Stimulated activated naive CD8-positive, alpha-beta T cell treated with anti-CD3 and anti-CD28 coated beads, Interleukin-15, Interleukin-2, amounts not matched to agents 100 ng/mL and 50 ng/mL, for 24 hours (primary cell): ENCODE data around the gene RGPD4.
"Not testable (repeated sequence)": the region's sequence is repeated elsewhere in the genome, so short reads cannot be mapped to it uniquely, and the experiment has no call there.

Source experiments
- H3K27ac Mint-ChIP-seq: one replicate; pipeline ENCODE4 v1.8.0; 2021; ENCODE audit warnings: mild to moderate bottlenecking, mixed read lengths
- H3K27me3 Mint-ChIP-seq: one replicate; pipeline ENCODE4 v1.8.0; 2021; ENCODE audit warnings: mixed read lengths
- H3K36me3 Mint-ChIP-seq: one replicate; pipeline ENCODE4 v1.8.0; 2021; ENCODE audit warnings: low read depth, mixed read lengths
- H3K4me1 Mint-ChIP-seq: one replicate; pipeline ENCODE4 v1.8.0; 2021; ENCODE audit warnings: low read depth, mixed read lengths
- H3K4me3 Mint-ChIP-seq: one replicate; pipeline ENCODE4 v1.8.0; 2021; ENCODE audit warnings: mild to moderate bottlenecking, mixed read lengths
- H3K9me3 Mint-ChIP-seq: one replicate; pipeline ENCODE4 v1.8.0; 2021; ENCODE audit warnings: mixed read lengths

The RGPD4 gene

DNA sequence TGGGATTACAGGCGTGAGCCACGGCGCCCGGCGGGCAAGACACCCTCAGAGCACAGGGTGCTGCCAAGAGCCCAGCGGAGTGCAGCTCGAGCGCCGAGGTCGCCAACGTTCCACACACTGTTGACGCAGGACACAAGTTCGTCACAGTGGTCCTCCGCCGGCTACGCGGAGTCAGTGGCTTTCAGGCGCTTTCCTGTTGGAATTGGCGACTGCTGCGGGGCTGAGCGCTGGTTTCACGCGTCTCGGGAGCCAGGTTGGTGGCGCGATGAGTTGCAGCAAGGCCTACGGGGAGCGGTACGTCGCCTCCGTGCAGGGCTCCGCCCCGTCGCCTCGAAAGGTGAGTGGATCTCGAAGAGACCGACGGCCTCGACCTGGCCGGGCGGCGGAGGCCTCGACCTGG, at the start of gene RGPD4:
RGPD4 (plus strand) TSS at position 144 of the 400 bp plus-strand sequence; CDS start at position 266, 122 bp downstream.
- not testable (repeated sequence) for H3K27me3 Mint-ChIP-seq, H3K4me3 Mint-ChIP-seq

DNA sequence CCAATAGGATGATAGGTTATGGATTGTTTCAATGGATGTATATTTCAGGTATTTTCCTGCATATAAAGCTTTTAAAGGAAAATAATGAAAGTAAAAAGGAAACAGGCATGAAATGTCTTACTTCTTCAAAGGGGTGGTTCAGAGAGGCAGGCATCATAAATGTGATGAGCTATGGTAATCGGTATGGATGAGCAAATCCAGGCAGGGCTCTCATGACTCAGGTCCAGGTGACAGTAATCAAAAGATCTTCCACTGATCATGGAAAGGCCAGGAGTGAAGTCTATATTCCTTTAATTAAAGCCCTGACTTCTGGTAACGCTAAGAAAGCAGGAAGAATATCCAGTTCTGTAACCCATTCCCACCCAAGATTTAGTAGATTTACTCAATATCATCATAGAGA, 48.7 kb upstream of the RGPD4 start:
- Mint-ChIP-seq H3K4me3 (no peak overlapping the region), H3K27me3 (peaks cover 8% of the 10 kb centered on the region), H3K9me3 (peaks cover 8% of the 10 kb centered on the region), H3K27ac (no peak overlapping the region), H3K4me1 (no peaks in the 10 kb centered on the region), H3K36me3 (no peaks in the 10 kb centered on the region)

More for the DNA sequence above, at the start of gene RGPD4:
- not testable (repeated sequence) for H3K4me1 Mint-ChIP-seq, H3K36me3 Mint-ChIP-seq, H3K9me3 Mint-ChIP-seq, H3K27ac Mint-ChIP-seq

- no peaks in the 10 kb centered on the region for H3K27me3 Mint-ChIP-seq
- H3K27ac Mint-ChIP-seq = no peak overlapping the region
- H3K4me1 Mint-ChIP-seq = no peaks in the 10 kb centered on the region
- H3K4me3 Mint-ChIP-seq = no peak overlapping the region
- no peaks in the 10 kb centered on the region for H3K9me3 Mint-ChIP-seq
- no peaks in the 10 kb centered on the region for H3K36me3 Mint-ChIP-seq
Measured at GRCh38 chr2:107785756-107786155, 40.9 kb upstream of the RGPD4 start.

DNA sequence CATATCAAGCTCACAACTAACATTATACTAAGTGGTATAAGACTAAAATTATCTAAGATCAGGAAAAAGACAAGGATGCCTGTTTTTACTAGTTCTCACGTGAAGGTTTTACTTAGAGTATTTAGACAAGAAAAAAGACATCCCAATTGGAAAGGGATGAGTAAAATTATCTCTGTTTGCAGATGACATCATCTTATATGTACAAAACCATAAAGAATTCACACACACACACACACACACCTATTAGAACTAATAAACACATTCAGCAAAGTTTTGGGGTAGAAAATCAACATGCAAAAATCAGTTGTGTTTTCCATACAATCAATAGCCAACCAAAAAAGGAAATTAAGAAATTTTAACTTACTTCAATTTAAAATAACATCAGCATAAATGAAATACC, 35.9 kb upstream of the RGPD4 start:
- Mint-ChIP-seq H3K9me3 (no peaks in the 10 kb centered on the region), H3K27ac (no peak overlapping the region), H3K4me3 (no peak overlapping the region), H3K4me1 (no peaks in the 10 kb centered on the region), H3K36me3 (no peaks in the 10 kb centered on the region), H3K27me3 (no peaks in the 10 kb centered on the region)

DNA sequence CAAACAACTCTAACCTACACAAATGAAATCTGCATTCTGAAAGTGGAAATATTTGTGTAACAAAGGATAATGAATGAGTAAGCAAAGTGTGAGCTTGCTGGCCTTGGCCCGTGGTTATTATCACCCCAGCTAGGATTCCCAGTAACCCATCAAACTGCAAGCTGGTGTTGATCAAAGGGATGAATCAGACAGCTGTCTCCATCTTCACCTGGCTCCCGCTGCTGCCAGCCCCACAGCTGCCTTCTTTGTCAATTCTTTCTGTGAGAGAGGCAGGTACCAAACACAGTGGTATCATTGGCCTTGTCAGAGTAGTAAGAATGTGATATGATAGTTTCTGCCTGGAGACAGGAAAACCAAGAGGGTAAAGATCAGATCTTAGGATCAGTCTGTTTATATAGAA, 25.2 kb upstream of the RGPD4 start:
- Mint-ChIP-seq H3K36me3 (no peaks in the 10 kb centered on the region), H3K4me1 (no peaks in the 10 kb centered on the region), H3K9me3 (no peaks in the 10 kb centered on the region), H3K27me3 (no peaks in the 10 kb centered on the region), H3K27ac (no peak overlapping the region), H3K4me3 (no peak overlapping the region)

DNA sequence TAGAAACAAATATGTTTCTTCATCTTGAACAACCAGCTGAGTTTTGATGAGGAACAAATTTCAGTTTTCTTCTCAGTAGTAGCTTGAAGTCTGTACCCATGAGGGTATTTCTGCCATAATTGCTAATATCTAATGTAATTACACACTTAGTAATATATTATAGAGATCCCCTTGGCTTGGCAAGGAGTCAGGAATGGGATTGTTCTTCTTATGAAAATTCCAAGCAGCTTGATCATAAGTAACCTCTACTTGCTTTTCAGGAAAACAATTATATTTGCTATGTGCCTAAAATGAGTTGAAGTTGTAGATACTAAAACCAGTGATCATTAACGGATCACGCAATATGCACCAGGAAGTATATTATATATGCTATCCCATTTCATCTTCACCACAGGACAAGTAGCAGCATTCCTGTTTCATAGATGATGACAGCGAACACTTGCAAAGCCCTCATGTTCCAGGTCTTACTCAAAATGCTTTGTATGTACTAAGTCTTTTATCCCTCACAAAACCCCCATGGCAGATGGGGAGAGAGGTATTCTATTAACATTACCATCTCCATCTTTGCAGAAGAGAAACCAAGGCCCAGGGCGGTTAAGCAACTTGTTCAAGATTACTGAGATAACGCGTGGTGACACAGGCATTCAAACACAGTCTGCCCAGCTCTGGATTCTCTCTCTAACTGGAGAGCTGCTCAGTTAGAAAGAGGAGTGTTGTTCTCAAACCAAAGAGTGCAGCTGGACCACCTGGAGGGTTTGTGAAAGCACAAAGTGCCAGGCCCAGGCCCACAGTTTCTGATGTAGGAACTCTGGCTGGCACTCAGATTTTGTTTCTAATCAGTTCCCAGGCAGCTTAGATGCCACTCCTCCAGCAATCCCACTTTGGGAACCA, 21.8 kb upstream of the RGPD4 start:
- Mint-ChIP-seq H3K27me3 (no peaks in the 10 kb centered on the region), H3K4me1 (no peaks in the 10 kb centered on the region), H3K27ac (no peak overlapping the region), H3K4me3 (no peak overlapping the region), H3K36me3 (no peaks in the 10 kb centered on the region), H3K9me3 (no peaks in the 10 kb centered on the region)

DNA sequence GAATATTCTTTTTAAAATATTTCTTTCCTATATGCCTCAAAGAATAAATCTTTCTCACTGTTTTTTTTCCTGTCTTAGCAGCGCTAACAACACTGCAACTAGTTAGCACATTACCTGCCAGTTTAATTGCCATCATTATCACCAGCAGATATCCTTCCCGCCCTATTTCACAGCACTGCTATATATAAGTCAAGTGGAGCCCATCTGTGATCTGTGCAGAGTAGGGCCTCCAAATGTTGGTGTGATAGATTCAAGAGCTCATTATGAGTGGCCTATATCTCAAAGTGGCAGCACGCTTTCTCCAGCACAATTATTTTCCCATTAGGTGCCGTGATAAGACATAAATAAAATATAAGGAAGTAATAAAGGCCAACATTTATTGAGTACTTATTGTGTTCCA, 19.8 kb upstream of the RGPD4 start:
- Mint-ChIP-seq H3K27me3 (no peaks in the 10 kb centered on the region), H3K27ac (no peak overlapping the region), H3K9me3 (no peaks in the 10 kb centered on the region), H3K4me1 (no peaks in the 10 kb centered on the region), H3K4me3 (no peak overlapping the region), H3K36me3 (no peaks in the 10 kb centered on the region)

DNA sequence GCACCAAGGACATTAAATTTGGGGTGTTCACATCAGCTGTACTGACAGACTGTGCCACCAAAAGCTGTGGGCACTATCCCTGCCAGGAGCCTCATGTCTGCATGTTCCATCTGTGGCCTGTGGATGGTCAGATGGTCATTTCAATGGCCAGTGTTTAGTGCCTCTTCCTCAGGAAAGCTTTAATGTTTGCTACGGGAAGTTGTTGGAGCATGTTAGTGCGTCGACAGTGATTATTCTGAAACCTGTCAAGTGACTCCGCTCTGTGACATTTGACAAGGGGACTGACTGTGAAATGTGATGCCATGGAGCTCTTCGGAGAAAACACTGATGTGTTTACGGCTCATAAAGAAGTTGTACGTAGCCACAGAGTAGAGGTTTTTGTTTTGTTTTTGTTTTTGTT, 18.7 kb upstream of the RGPD4 start:
- Mint-ChIP-seq H3K36me3 (no peaks in the 10 kb centered on the region), H3K27ac (no peak overlapping the region), H3K27me3 (no peaks in the 10 kb centered on the region), H3K9me3 (no peaks in the 10 kb centered on the region), H3K4me1 (no peaks in the 10 kb centered on the region), H3K4me3 (no peak overlapping the region)

GRCh38 chr2:107808959-107809358, 17.7 kb upstream of the RGPD4 start:
- Mint-ChIP-seq H3K9me3 (no peaks in the 10 kb centered on the region), H3K4me3 (no peak overlapping the region), H3K27ac (no peak overlapping the region), H3K4me1 (no peaks in the 10 kb centered on the region), H3K27me3 (no peaks in the 10 kb centered on the region), H3K36me3 (no peaks in the 10 kb centered on the region)

DNA sequence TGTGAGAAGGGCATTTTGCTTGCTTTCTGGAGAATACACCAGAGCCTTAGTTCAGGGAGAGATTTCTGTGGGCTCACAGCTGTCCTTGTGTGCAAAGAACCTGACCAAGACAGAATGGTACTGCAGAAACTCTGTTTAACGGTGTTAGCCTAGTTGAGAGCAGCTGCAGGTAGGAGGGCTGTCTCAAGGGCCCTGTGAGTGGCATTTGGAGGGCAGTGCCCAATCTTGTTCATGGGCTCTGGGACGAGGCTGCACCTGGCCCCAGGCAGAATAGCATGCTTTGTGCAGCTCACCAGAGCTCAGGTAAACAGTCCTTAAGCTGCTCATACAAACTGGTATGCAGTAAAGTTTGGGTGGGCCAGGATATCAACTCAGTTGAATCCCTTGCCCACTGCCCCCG, 16.9 kb upstream of the RGPD4 start:
- no peak overlapping the region for H3K4me3 Mint-ChIP-seq
- H3K27me3 Mint-ChIP-seq = no peaks in the 10 kb centered on the region
- no peaks in the 10 kb centered on the region for H3K4me1 Mint-ChIP-seq
- H3K9me3 Mint-ChIP-seq = peaks cover 4% of the 10 kb centered on the region
- no peak overlapping the region for H3K27ac Mint-ChIP-seq
- no peaks in the 10 kb centered on the region for H3K36me3 Mint-ChIP-seq

- no peaks in the 10 kb centered on the region for H3K27me3 Mint-ChIP-seq
- H3K36me3 Mint-ChIP-seq = no peaks in the 10 kb centered on the region
- H3K27ac Mint-ChIP-seq = no peak overlapping the region
- H3K4me3 Mint-ChIP-seq = no peak overlapping the region
- peaks cover 4% of the 10 kb centered on the region for H3K9me3 Mint-ChIP-seq
- H3K4me1 Mint-ChIP-seq = no peaks in the 10 kb centered on the region
Measured at GRCh38 chr2:107810734-107811133, 16.0 kb upstream of the RGPD4 start.

DNA sequence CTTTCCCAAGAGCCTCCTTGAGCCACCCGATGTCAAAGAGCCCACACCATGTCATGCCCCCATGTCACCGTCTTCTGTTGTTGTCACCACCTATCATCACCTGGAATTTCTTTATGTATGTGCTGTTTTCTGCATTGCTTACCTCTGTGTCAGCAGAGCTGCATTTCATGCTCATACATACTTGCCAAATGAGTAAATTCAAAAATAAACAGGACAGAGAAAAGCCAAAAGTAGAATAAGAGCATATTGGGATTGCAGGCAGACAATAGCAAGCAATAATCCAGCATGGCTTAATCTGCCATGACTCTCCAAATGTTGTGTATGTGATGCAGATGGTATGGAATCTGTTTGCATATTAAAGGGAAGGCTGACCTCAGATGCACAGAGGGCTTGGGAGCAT, 15.3 kb upstream of the RGPD4 start:
- Mint-ChIP-seq H3K4me3 (no peak overlapping the region), H3K27ac (no peak overlapping the region), H3K9me3 (peaks cover 4% of the 10 kb centered on the region), H3K4me1 (no peaks in the 10 kb centered on the region), H3K27me3 (no peaks in the 10 kb centered on the region), H3K36me3 (no peaks in the 10 kb centered on the region)

DNA sequence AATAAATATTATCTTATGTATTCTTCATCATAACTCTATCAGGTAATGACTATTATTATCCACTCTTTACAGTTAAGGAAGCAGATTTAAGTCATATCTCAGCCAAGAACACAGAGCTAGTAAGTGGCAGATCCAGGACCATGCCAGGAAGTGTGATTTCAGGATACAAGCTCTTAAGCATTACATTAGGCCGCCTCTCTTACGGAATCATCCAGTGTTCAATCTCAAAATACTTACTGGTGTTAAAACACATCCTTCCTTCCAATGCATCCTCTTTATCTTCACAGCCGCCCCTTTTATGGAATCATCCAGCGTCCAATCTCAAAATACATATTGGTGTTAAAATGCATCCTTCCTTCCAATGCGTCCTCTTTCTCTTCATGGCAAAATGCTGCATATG, 14.7 kb upstream of the RGPD4 start:
- H3K36me3 Mint-ChIP-seq = no peaks in the 10 kb centered on the region
- peaks cover 4% of the 10 kb centered on the region for H3K9me3 Mint-ChIP-seq
- no peak overlapping the region for H3K27ac Mint-ChIP-seq
- H3K27me3 Mint-ChIP-seq = no peaks in the 10 kb centered on the region
- no peaks in the 10 kb centered on the region for H3K4me1 Mint-ChIP-seq
- no peak overlapping the region for H3K4me3 Mint-ChIP-seq

- no peak overlapping the region for H3K27ac Mint-ChIP-seq
- H3K4me3 Mint-ChIP-seq = no peak overlapping the region
- no peaks in the 10 kb centered on the region for H3K36me3 Mint-ChIP-seq
- peaks cover 7% of the 10 kb centered on the region for H3K9me3 Mint-ChIP-seq
- H3K4me1 Mint-ChIP-seq = no peaks in the 10 kb centered on the region
- no peaks in the 10 kb centered on the region for H3K27me3 Mint-ChIP-seq
Measured at GRCh38 chr2:107817378-107817777, 9.3 kb upstream of the RGPD4 start.

DNA sequence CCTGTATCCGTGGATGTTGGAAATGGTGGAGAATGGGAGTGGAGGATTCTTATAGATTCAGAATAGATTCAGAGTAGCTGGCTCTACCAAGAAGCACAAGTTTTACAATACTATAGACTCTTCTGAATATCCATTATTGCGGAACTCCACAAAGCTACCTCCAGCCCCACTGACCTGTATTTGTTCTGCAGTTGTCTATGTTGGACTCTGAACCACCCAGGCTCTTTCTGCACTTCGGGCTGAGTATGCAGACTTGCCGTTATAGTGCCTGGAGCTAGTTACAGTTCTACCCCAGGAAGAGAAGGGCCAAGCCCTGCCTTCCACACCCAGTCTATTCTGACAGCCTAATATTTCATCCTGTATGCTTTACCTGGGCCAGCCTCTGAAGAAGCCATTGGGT, 4.4 kb upstream of the RGPD4 start:
- H3K27ac Mint-ChIP-seq = no peak overlapping the region
- H3K4me3 Mint-ChIP-seq = no peak overlapping the region
- no peaks in the 10 kb centered on the region for H3K27me3 Mint-ChIP-seq

More for the DNA sequence above, 4.4 kb upstream of the RGPD4 start:
- Mint-ChIP-seq H3K4me1 (no peaks in the 10 kb centered on the region), H3K9me3 (peaks cover 3% of the 10 kb centered on the region), H3K36me3 (no peaks in the 10 kb centered on the region)
